GM23338 (cell line): ENCODE data around the gene C2CD4D. TPM values are rescaled to one million over a fixed set of nuclear protein-coding genes. Genes with fewer than 3 reads are reported as not detected.

Experiments used
- ATAC-seq: fragments of 200-7000 bp; cut with Tn5 transposase; 3 replicates; pipeline ENCODE4 v1.9.1; 2020
- DNase-seq: peaks from one replicate; pipeline ENCODE4 v3.0.0-alpha.2; 2015; ENCODE audit warnings: low spot score
- H2AFZ ChIP-seq: fragments of 200-600 bp; sonication (generic); 2 replicates; pipeline ENCODE4 v1.8.0; 2016; ENCODE audit warnings: antibody characterized with exemption, mild to moderate bottlenecking, moderate library complexity
- H3F3A ChIP-seq: fragments of 200-600 bp; sonication (generic); replicated peaks from 2 replicates; pipeline ENCODE4 v1.8.0; 2017; ENCODE audit warnings: antibody characterized with exemption, mixed run types, low read depth
- H3K27ac ChIP-seq: fragments of 200-600 bp; sonication (generic); 2 replicates; pipeline ENCODE4 v1.6.1; 2016; ENCODE audit warnings: low read depth
- H3K27me3 ChIP-seq: fragments of 200-600 bp; sonication (generic); 2 replicates; pipeline ENCODE4 v1.8.0; 2016; ENCODE audit warnings: mild to moderate bottlenecking, mixed run types, moderate library complexity; ENCODE audit not compliant: insufficient read depth
- H3K36me3 ChIP-seq: fragments of 200-600 bp; sonication (generic); 2 replicates; pipeline ENCODE4 v1.8.0; 2016; ENCODE audit warnings: mild to moderate bottlenecking; ENCODE audit not compliant: insufficient read depth
- H3K4me1 ChIP-seq: fragments of 200-600 bp; sonication (generic); 2 replicates; pipeline ENCODE4 v1.8.0; 2016; ENCODE audit warnings: mild to moderate bottlenecking, moderate library complexity; ENCODE audit not compliant: insufficient read depth
- H3K4me2 ChIP-seq: fragments of 200-600 bp; sonication (generic); 2 replicates; pipeline ENCODE4 v1.7.1; 2017; ENCODE audit warnings: mixed run types
- H3K4me3 ChIP-seq: fragments of 200-600 bp; sonication (generic); 2 replicates; pipeline ENCODE4 v1.6.1; 2016; ENCODE audit warnings: mixed run types
- H3K79me2 ChIP-seq: fragments of 200-600 bp; sonication (generic); replicated peaks from 2 replicates; pipeline ENCODE4 v1.8.0; 2017; ENCODE audit warnings: mild to moderate bottlenecking; ENCODE audit not compliant: insufficient read depth
- H3K9me2 ChIP-seq: fragments of 200-600 bp; sonication (generic); 2 replicates; pipeline ENCODE4 v1.8.0; 2017; ENCODE audit not compliant: insufficient read depth
- H4K20me1 ChIP-seq: fragments of 200-600 bp; sonication (generic); replicated peaks from 2 replicates; pipeline ENCODE4 v1.8.0; 2017; ENCODE audit warnings: mild to moderate bottlenecking; ENCODE audit not compliant: insufficient read depth
- H3K27ac Mint-ChIP-seq: 2 replicates; pipeline ENCODE4 v1.8.0; 2020; ENCODE audit warnings: inconsistent platforms, mild to moderate bottlenecking, moderate library complexity, mixed read lengths
- H3K27me3 Mint-ChIP-seq: 3 replicates; pipeline ENCODE4 v1.8.0; 2022; ENCODE audit warnings: low read depth, mild to moderate bottlenecking, moderate library complexity, mixed read lengths, inconsistent platforms; ENCODE audit not compliant: insufficient read depth, poor library complexity
- H3K36me3 Mint-ChIP-seq: 3 replicates; pipeline ENCODE4 v1.8.0; 2021; ENCODE audit warnings: low read depth, mild to moderate bottlenecking, inconsistent platforms, moderate library complexity, mixed read lengths
- H3K4me1 Mint-ChIP-seq: 3 replicates; pipeline ENCODE4 v1.8.0; 2020; ENCODE audit warnings: mild to moderate bottlenecking, inconsistent platforms, mixed read lengths
- H3K4me3 Mint-ChIP-seq: 3 replicates; pipeline ENCODE4 v1.8.0; 2021; ENCODE audit warnings: moderate library complexity, mild to moderate bottlenecking, inconsistent platforms, mixed read lengths
- H3K9me3 Mint-ChIP-seq: 3 replicates; pipeline ENCODE4 v1.8.0; 2020; ENCODE audit warnings: moderate library complexity, mild to moderate bottlenecking, inconsistent platforms, mixed read lengths
- CREB1 ChIP-seq: fragments of 250-450 bp; sonication (Bioruptor Pico); IDR thresholded peaks from 2 replicates; pipeline ENCODE4 v1.5.0; 2020; ENCODE audit warnings: low read depth, mild to moderate bottlenecking, moderate library complexity
- EZH2 ChIP-seq: fragments of 200-600 bp; sonication (generic); IDR thresholded peaks from one replicate; pipeline ENCODE4 v1.8.0; 2017; ENCODE audit warnings: antibody characterized with exemption, mild to moderate bottlenecking, low read depth; ENCODE audit not compliant: unreplicated experiment
- EZH2phosphoT487 ChIP-seq: fragments of 200-600 bp; sonication (generic); IDR thresholded peaks from one replicate; pipeline ENCODE4 v1.8.1; 2018; ENCODE audit warnings: antibody characterized with exemption; ENCODE audit not compliant: unreplicated experiment
- JUNB ChIP-seq: IDR thresholded peaks from one replicate; pipeline ENCODE4 v1.6.1; 2016; ENCODE audit warnings: antibody characterized with exemption; ENCODE audit not compliant: unreplicated experiment
- NANOG ChIP-seq: IDR thresholded peaks from 2 replicates; pipeline ENCODE4 v1.6.1; 2016; ENCODE audit warnings: antibody characterized with exemption, borderline replicate concordance
- POLR2AphosphoS5 ChIP-seq: IDR thresholded peaks from 2 replicates; pipeline ENCODE4 v1.6.1; 2016; ENCODE audit warnings: antibody characterized with exemption, low read depth
- STAT1 ChIP-seq: IDR thresholded peaks from one replicate; pipeline ENCODE4 v1.6.1; 2016; ENCODE audit warnings: antibody characterized with exemption; ENCODE audit not compliant: unreplicated experiment
- ZNF114 ChIP-seq: fragments of 250-450 bp; sonication (Bioruptor Pico); IDR thresholded peaks from 2 replicates; pipeline ENCODE4 v1.5.0; 2020; ENCODE audit warnings: mild to moderate bottlenecking, moderate library complexity
- ZNF331 ChIP-seq: fragments of 250-450 bp; sonication (Bioruptor Pico); IDR thresholded peaks from 2 replicates; pipeline ENCODE4 v1.5.0; 2020; ENCODE audit warnings: low read depth, mild to moderate bottlenecking, moderate library complexity
- polyA plus RNA-seq: library from polyadenylated mRNA; unstranded; fragments of >200 nt; fragmentation: Nextera tagmentation; extraction: Ambion mirVana; gene quantifications from 2 replicates; pipeline ENCODE4 v1.2.1, GENCODE V29; 2016
- total RNA-seq: library from RNA; depleted of rRNA; stranded (reverse); fragments of >200 nt; shearing (Covaris generic); gene quantifications from 2 replicates; pipeline ENCODE4 v1.2.3, GENCODE V29; 2014
- TF ChIP-seq, protein P1 (sequence below): IDR thresholded peaks from 2 replicates; pipeline ENCODE4 v1.6.1; 2016; ENCODE audit warnings: antibody characterized with exemption
- TF ChIP-seq, protein P2 (sequence below): fragments of 250-450 bp; sonication (Bioruptor Pico); IDR thresholded peaks from 2 replicates; pipeline ENCODE4 v1.5.0; 2020; ENCODE audit warnings: mild to moderate bottlenecking, moderate library complexity
- TF ChIP-seq, protein P3 (sequence below): IDR thresholded peaks from one replicate; pipeline ENCODE4 v1.6.1; 2018; ENCODE audit warnings: antibody characterized with exemption; ENCODE audit not compliant: unreplicated experiment
- TF ChIP-seq, protein P4 (sequence below), 2 experiments: fragments of 200-600 bp in 1 of 2; sonication (generic) in 1 of 2; conservative IDR thresholded peaks; 2 replicates each; pipeline versions ENCODE4 v1.5.1 to v1.6.1; 2016 to 2017; ENCODE audit warnings: antibody characterized with exemption in 2 of 2, low read depth in 2 of 2, mild to moderate bottlenecking in 2 of 2, moderate library complexity in 1 of 2

Gene C2CD4D
- total and polyA plus RNA-seq, 2 experiments from 2014 or later: 0.35 to 0.82 TPM

DNA sequence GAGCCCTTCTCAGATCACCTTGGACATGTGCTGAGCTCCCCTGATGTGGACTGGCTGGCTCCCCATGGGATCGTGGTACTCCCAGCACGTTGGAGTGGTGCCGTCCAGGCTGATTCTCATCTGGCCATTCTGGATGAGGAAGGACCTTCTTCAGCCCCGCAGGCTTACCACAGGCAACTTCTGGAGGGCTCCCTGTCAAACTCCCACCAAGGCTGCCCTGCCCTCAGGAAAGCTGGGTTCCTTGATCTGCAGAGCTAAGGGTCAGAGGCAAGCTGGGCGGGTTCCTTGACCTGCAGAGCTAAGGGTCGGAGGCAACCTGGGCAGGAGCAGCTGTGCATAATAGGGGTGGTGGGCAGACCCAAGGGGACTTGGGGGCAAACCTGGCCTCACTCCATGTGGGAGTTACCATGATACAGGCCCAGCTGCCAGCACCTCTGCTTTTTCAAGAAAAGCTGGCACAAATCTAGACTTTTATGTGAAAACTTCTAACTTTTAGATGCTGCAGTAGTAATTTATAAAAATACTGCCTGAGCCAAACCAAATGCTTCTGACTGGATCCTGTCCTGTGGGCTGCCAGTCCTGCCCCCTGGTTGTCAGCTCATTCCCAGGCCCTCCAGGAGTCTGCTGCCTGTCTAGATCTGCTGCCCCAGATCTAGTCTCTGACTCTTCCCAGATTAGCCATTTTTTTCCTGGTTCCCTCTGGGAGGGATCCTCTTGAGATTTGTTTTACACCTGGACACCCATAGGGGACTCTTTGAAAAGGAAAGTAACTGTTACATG, 19.5 kb upstream of the C2CD4D start:
- Histone ChIP-seq H3K9me2 (no peaks in the 10 kb centered on the region), H3F3A (no peaks in the 10 kb centered on the region), H3K4me2 (no peak overlapping the region), H3K36me3 (no peaks in the 10 kb centered on the region; the same call in 1 of the 2 replicates), H3K4me1 (peaks cover 5% of the 10 kb centered on the region; the same call in 1 of the 2 replicates), H3K79me2 (no peaks in the 10 kb centered on the region), H2AFZ (no peak overlapping the region), H4K20me1 (no peaks in the 10 kb centered on the region; the same call in 1 of the 2 replicates), H3K27me3 (peaks cover 69% of the 10 kb centered on the region), H3K27ac (no peak overlapping the region), H3K4me3 (no peak overlapping the region)
- no peak overlapping the region for H3K4me3 Mint-ChIP-seq
- TF ChIP-seq ZNF331 (CRISPR knock-in tag): no peak
- no peak for TF ChIP-seq STAT1
- TF ChIP-seq CREB1: no peak
- no peak for TF ChIP-seq NANOG
- TF ChIP-seq ZNF114 (CRISPR knock-in tag): no peak
- no peak for TF ChIP-seq EZH2phosphoT487
- TF ChIP-seq POLR2AphosphoS5: no peak
- TF ChIP-seq, protein P1, sequence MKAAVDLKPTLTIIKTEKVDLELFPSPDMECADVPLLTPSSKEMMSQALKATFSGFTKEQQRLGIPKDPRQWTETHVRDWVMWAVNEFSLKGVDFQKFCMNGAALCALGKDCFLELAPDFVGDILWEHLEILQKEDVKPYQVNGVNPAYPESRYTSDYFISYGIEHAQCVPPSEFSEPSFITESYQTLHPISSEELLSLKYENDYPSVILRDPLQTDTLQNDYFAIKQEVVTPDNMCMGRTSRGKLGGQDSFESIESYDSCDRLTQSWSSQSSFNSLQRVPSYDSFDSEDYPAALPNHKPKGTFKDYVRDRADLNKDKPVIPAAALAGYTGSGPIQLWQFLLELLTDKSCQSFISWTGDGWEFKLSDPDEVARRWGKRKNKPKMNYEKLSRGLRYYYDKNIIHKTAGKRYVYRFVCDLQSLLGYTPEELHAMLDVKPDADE: no peak
- TF ChIP-seq, protein P2, sequence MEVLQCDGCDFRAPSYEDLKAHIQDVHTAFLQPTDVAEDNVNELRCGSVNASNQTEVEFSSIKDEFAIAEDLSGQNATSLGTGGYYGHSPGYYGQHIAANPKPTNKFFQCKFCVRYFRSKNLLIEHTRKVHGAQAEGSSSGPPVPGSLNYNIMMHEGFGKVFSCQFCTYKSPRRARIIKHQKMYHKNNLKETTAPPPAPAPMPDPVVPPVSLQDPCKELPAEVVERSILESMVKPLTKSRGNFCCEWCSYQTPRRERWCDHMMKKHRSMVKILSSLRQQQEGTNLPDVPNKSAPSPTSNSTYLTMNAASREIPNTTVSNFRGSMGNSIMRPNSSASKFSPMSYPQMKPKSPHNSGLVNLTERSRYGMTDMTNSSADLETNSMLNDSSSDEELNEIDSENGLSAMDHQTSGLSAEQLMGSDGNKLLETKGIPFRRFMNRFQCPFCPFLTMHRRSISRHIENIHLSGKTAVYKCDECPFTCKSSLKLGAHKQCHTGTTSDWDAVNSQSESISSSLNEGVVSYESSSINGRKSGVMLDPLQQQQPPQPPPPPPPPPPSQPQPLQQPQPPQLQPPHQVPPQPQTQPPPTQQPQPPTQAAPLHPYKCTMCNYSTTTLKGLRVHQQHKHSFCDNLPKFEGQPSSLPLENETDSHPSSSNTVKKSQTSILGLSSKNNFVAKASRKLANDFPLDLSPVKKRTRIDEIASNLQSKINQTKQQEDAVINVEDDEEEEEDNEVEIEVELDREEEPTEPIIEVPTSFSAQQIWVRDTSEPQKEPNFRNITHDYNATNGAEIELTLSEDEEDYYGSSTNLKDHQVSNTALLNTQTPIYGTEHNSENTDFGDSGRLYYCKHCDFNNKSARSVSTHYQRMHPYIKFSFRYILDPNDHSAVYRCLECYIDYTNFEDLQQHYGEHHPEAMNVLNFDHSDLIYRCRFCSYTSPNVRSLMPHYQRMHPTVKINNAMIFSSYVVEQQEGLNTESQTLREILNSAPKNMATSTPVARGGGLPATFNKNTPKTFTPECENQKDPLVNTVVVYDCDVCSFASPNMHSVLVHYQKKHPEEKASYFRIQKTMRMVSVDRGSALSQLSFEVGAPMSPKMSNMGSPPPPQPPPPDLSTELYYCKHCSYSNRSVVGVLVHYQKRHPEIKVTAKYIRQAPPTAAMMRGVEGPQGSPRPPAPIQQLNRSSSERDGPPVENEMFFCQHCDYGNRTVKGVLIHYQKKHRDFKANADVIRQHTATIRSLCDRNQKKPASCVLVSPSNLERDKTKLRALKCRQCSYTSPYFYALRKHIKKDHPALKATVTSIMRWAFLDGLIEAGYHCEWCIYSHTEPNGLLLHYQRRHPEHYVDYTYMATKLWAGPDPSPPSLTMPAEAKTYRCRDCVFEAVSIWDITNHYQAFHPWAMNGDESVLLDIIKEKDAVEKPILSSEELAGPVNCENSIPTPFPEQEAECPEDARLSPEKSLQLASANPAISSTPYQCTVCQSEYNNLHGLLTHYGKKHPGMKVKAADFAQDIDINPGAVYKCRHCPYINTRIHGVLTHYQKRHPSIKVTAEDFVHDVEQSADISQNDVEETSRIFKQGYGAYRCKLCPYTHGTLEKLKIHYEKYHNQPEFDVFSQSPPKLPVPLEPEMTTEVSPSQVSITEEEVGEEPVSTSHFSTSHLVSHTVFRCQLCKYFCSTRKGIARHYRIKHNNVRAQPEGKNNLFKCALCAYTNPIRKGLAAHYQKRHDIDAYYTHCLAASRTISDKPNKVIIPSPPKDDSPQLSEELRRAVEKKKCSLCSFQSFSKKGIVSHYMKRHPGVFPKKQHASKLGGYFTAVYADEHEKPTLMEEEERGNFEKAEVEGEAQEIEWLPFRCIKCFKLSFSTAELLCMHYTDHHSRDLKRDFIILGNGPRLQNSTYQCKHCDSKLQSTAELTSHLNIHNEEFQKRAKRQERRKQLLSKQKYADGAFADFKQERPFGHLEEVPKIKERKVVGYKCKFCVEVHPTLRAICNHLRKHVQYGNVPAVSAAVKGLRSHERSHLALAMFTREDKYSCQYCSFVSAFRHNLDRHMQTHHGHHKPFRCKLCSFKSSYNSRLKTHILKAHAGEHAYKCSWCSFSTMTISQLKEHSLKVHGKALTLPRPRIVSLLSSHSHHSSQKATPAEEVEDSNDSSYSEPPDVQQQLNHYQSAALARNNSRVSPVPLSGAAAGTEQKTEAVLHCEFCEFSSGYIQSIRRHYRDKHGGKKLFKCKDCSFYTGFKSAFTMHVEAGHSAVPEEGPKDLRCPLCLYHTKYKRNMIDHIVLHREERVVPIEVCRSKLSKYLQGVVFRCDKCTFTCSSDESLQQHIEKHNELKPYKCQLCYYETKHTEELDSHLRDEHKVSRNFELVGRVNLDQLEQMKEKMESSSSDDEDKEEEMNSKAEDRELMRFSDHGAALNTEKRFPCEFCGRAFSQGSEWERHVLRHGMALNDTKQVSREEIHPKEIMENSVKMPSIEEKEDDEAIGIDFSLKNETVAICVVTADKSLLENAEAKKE (CRISPR knock-in tag): no peak
- TF ChIP-seq, protein P3, sequence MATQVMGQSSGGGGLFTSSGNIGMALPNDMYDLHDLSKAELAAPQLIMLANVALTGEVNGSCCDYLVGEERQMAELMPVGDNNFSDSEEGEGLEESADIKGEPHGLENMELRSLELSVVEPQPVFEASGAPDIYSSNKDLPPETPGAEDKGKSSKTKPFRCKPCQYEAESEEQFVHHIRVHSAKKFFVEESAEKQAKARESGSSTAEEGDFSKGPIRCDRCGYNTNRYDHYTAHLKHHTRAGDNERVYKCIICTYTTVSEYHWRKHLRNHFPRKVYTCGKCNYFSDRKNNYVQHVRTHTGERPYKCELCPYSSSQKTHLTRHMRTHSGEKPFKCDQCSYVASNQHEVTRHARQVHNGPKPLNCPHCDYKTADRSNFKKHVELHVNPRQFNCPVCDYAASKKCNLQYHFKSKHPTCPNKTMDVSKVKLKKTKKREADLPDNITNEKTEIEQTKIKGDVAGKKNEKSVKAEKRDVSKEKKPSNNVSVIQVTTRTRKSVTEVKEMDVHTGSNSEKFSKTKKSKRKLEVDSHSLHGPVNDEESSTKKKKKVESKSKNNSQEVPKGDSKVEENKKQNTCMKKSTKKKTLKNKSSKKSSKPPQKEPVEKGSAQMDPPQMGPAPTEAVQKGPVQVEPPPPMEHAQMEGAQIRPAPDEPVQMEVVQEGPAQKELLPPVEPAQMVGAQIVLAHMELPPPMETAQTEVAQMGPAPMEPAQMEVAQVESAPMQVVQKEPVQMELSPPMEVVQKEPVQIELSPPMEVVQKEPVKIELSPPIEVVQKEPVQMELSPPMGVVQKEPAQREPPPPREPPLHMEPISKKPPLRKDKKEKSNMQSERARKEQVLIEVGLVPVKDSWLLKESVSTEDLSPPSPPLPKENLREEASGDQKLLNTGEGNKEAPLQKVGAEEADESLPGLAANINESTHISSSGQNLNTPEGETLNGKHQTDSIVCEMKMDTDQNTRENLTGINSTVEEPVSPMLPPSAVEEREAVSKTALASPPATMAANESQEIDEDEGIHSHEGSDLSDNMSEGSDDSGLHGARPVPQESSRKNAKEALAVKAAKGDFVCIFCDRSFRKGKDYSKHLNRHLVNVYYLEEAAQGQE: no peak
- no peak for TF ChIP-seq JUNB
- no peak for TF ChIP-seq EZH2
- TF ChIP-seq, protein P4, sequence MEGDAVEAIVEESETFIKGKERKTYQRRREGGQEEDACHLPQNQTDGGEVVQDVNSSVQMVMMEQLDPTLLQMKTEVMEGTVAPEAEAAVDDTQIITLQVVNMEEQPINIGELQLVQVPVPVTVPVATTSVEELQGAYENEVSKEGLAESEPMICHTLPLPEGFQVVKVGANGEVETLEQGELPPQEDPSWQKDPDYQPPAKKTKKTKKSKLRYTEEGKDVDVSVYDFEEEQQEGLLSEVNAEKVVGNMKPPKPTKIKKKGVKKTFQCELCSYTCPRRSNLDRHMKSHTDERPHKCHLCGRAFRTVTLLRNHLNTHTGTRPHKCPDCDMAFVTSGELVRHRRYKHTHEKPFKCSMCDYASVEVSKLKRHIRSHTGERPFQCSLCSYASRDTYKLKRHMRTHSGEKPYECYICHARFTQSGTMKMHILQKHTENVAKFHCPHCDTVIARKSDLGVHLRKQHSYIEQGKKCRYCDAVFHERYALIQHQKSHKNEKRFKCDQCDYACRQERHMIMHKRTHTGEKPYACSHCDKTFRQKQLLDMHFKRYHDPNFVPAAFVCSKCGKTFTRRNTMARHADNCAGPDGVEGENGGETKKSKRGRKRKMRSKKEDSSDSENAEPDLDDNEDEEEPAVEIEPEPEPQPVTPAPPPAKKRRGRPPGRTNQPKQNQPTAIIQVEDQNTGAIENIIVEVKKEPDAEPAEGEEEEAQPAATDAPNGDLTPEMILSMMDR (conservative IDR thresholded peaks at IDR 0.05; ENCODE audit: low read depth in 2 of 2): no peak
- H3K9me3 Mint-ChIP-seq: no peaks in the 10 kb centered on the region; the same call in 2 of the 3 replicates
- H3K27ac Mint-ChIP-seq: no peak overlapping the region
- H3K27me3 Mint-ChIP-seq: peaks cover 67% of the 10 kb centered on the region
- DNase-seq: no peak
- H3K36me3 Mint-ChIP-seq: no peaks in the 10 kb centered on the region
- H3K4me1 Mint-ChIP-seq: peaks cover 23% of the 10 kb centered on the region
- ATAC-seq: no peak
